ENCODE results near the gene NHERF2.
A peak's percentile ranks its signal among the peaks of the same experiment; 100 is the strongest.

NHERF2 gene

GRCh38 chr16:2016407-2016922, 10.2 kb upstream of the NHERF2 start:
- H2AK5ac ChIP-seq (ENCODE audit: low read length, severe bottlenecking): no peak overlapping the region
- H4K91ac ChIP-seq (ENCODE audit: low read length): no peak overlapping the region
- no peak overlapping the region for H2BK5ac ChIP-seq (ENCODE audit: low read depth, low read length, poor library complexity, severe bottlenecking)
- H4K8ac ChIP-seq (ENCODE audit: low read length): no peak overlapping the region
- no peak for DNase-seq
- H2AFZ ChIP-seq (ENCODE audit: low read depth, low read length): no peak overlapping the region
- H2BK12ac ChIP-seq (ENCODE audit: low read length in 2 of 2): no peak overlapping the region
- H3K4me3 ChIP-seq (ENCODE audit: insufficient read depth in 1 of 2, low read depth in 1 of 2, low read length in 2 of 2): no peak overlapping the region
- no peak overlapping the region for H3K14ac ChIP-seq (ENCODE audit: low read length in 2 of 2)
- no peak overlapping the region for H3K23ac ChIP-seq (ENCODE audit: low read length in 2 of 2)
- no peak overlapping the region for H3K9ac ChIP-seq (ENCODE audit: low read length)
- 50% methylated on average over 13 of the region's 13 CpGs for WGBS
- no peaks in the 10 kb centered on the region for H3K9me3 ChIP-seq (ENCODE audit: control insufficient read depth, low read length)
- no peak overlapping the region for H3K4ac ChIP-seq (ENCODE audit: low read depth in 1 of 2, low read length in 2 of 2)
- peaks cover 21 to 30% of the 10 kb centered on the region in 2 experiments for H3K27me3 ChIP-seq (ENCODE audit: control insufficient read depth in 1 of 2, insufficient read depth in 1 of 2, low read length in 2 of 2)
- no peaks in the 10 kb centered on the region for H3K36me3 ChIP-seq (ENCODE audit: control insufficient read depth in 1 of 2, insufficient read depth in 2 of 2, low read depth in 1 of 2, low read length in 2 of 2)
- H3K4me1 ChIP-seq (ENCODE audit: control insufficient read depth, insufficient read depth, low read depth, low read length): peaks cover 17% of the 10 kb centered on the region
- H3K79me1 ChIP-seq (replicated peaks; ENCODE audit: low read length, poor library complexity, severe bottlenecking): no peaks in the 10 kb centered on the region
- no peak overlapping the region for H3K4me2 ChIP-seq (ENCODE audit: low read length, poor library complexity, severe bottlenecking)
- H3K27ac ChIP-seq (ENCODE audit: low read length, poor library complexity, severe bottlenecking): no peak overlapping the region
- no peak overlapping the region for H2BK15ac ChIP-seq (ENCODE audit: low read depth, poor library complexity, severe bottlenecking)
- H2BK120ac ChIP-seq (ENCODE audit: low read depth, low read length): no peak overlapping the region
- H3K18ac ChIP-seq (ENCODE audit: low read depth in 1 of 2, low read length in 2 of 2): no peak overlapping the region

GRCh38 chr16:2019518-2019920, 7.2 kb upstream of the NHERF2 start, which contains the start of gene NPW:
TSS of gene NPW (plus strand) at chr16:2019785.
- Histone ChIP-seq H3K4me1 (ENCODE audit: control insufficient read depth, insufficient read depth, low read depth, low read length) (peaks cover 34% of the 10 kb centered on the region), H2AFZ (ENCODE audit: low read depth, low read length) (no peak within 1 kb of the TSS), H3K9ac (ENCODE audit: low read length) (no peak within 1 kb of the TSS), H3K4me2 (ENCODE audit: low read length, poor library complexity, severe bottlenecking) (peak within 1 kb of the TSS; percentile 50), H2BK5ac (ENCODE audit: low read depth, low read length, poor library complexity, severe bottlenecking) (no peak within 1 kb of the TSS), H3K14ac (ENCODE audit: low read length in 2 of 2) (peak within 1 kb of the TSS in 1 of 2 experiments; percentile 75), H2BK120ac (ENCODE audit: low read depth, low read length) (no peak within 1 kb of the TSS), H2BK12ac (ENCODE audit: low read length in 2 of 2) (peak within 1 kb of the TSS in 1 of 2 experiments; percentile 68), H3K4me3 (ENCODE audit: insufficient read depth in 1 of 2, low read depth in 1 of 2, low read length in 2 of 2) (peak within 1 kb of the TSS in 1 of 2 experiments; percentile 20), H3K4ac (ENCODE audit: low read depth in 1 of 2, low read length in 2 of 2) (peak within 1 kb of the TSS in 1 of 2 experiments; percentile 26), H3K36me3 (ENCODE audit: control insufficient read depth in 1 of 2, insufficient read depth in 2 of 2, low read depth in 1 of 2, low read length in 2 of 2) (no peaks in the 10 kb centered on the region), H2AK5ac (ENCODE audit: low read length, severe bottlenecking) (no peak within 1 kb of the TSS), H2BK15ac (ENCODE audit: low read depth, poor library complexity, severe bottlenecking) (peak within 1 kb of the TSS; percentile 40), H3K27me3 (ENCODE audit: control insufficient read depth in 1 of 2, insufficient read depth in 1 of 2, low read length in 2 of 2) (peaks cover 21 to 33% of the 10 kb centered on the region in 2 experiments), H4K91ac (ENCODE audit: low read length) (no peak within 1 kb of the TSS), H3K27ac (ENCODE audit: low read length, poor library complexity, severe bottlenecking) (no peak within 1 kb of the TSS), H3K9me3 (ENCODE audit: control insufficient read depth, low read length) (no peaks in the 10 kb centered on the region), H3K79me1 (replicated peaks; ENCODE audit: low read length, poor library complexity, severe bottlenecking) (no peaks in the 10 kb centered on the region), H4K8ac (ENCODE audit: low read length) (peak within 1 kb of the TSS; percentile 38), H3K23ac (ENCODE audit: low read length in 2 of 2) (peak within 1 kb of the TSS in 1 of 2 experiments; percentile 68), H3K18ac (ENCODE audit: low read depth in 1 of 2, low read length in 2 of 2) (peak within 1 kb of the TSS in 1 of 2 experiments; percentile 29)
- peak; percentile 13 for DNase-seq
- 7% methylated on average over 32 of the region's 33 CpGs for whole genome bisulfite sequencing

GRCh38 chr16:2019921-2020831, 6.5 kb upstream of the NHERF2 start:
- DNase-seq: peak; percentile 20
- Histone ChIP-seq H2BK5ac (ENCODE audit: low read depth, low read length, poor library complexity, severe bottlenecking) (no peak overlapping the region), H4K8ac (ENCODE audit: low read length) (peak overlapping the region; percentile 38), H4K91ac (ENCODE audit: low read length) (no peak overlapping the region), H3K27ac (ENCODE audit: low read length, poor library complexity, severe bottlenecking) (no peak overlapping the region), H3K18ac (ENCODE audit: low read depth in 1 of 2, low read length in 2 of 2) (peak overlapping the region in 1 of 2 experiments; percentile 29), H2BK12ac (ENCODE audit: low read length in 2 of 2) (peak overlapping the region in 1 of 2 experiments; percentile 68), H2AFZ (ENCODE audit: low read depth, low read length) (no peak overlapping the region), H3K4ac (ENCODE audit: low read depth in 1 of 2, low read length in 2 of 2) (peak overlapping the region in 1 of 2 experiments; percentile 26), H3K9ac (ENCODE audit: low read length) (no peak overlapping the region), H3K4me3 (ENCODE audit: insufficient read depth in 1 of 2, low read depth in 1 of 2, low read length in 2 of 2) (peak overlapping the region in 1 of 2 experiments; percentile 20), H3K4me2 (ENCODE audit: low read length, poor library complexity, severe bottlenecking) (peak overlapping the region; percentile 50), H3K9me3 (ENCODE audit: control insufficient read depth, low read length) (no peaks in the 10 kb centered on the region), H3K27me3 (ENCODE audit: control insufficient read depth in 1 of 2, insufficient read depth in 1 of 2, low read length in 2 of 2) (peaks cover 21 to 33% of the 10 kb centered on the region in 2 experiments), H2BK15ac (ENCODE audit: low read depth, poor library complexity, severe bottlenecking) (peak overlapping the region; percentile 40), H3K14ac (ENCODE audit: low read length in 2 of 2) (no peak overlapping the region), H2BK120ac (ENCODE audit: low read depth, low read length) (no peak overlapping the region), H3K4me1 (ENCODE audit: control insufficient read depth, insufficient read depth, low read depth, low read length) (peaks cover 34% of the 10 kb centered on the region), H3K36me3 (ENCODE audit: control insufficient read depth in 1 of 2, insufficient read depth in 2 of 2, low read depth in 1 of 2, low read length in 2 of 2) (no peaks in the 10 kb centered on the region), H3K79me1 (replicated peaks; ENCODE audit: low read length, poor library complexity, severe bottlenecking) (no peaks in the 10 kb centered on the region), H2AK5ac (ENCODE audit: low read length, severe bottlenecking) (no peak overlapping the region), H3K23ac (ENCODE audit: low read length in 2 of 2) (peak overlapping the region in 1 of 2 experiments; percentile 68)
- WGBS: 5% methylated on average over 86 of the region's 96 CpGs

- Histone ChIP-seq H3K9ac (ENCODE audit: low read length) (peak overlapping the region; percentile 52), H3K27me3 (ENCODE audit: control insufficient read depth in 1 of 2, insufficient read depth in 1 of 2, low read length in 2 of 2) (peaks cover 21 to 36% of the 10 kb centered on the region in 2 experiments)
Observed at GRCh38 chr16:2022723-2023091, 4.0 kb upstream of the NHERF2 start.

More at GRCh38 chr16:2022723-2023091, 4.0 kb upstream of the NHERF2 start:
- H3K4me3 ChIP-seq (ENCODE audit: insufficient read depth in 1 of 2, low read depth in 1 of 2, low read length in 2 of 2): peak overlapping the region; percentile 21 to 73
- H4K8ac ChIP-seq (ENCODE audit: low read length): peak overlapping the region; percentile 91
- H2BK5ac ChIP-seq (ENCODE audit: low read depth, low read length, poor library complexity, severe bottlenecking): no peak overlapping the region
- H3K18ac ChIP-seq (ENCODE audit: low read depth in 1 of 2, low read length in 2 of 2): peak overlapping the region; percentile 88 to 94
- DNase-seq: peak; percentile 85
- no peak overlapping the region for H2AK5ac ChIP-seq (ENCODE audit: low read length, severe bottlenecking)
- H3K79me1 ChIP-seq (replicated peaks; ENCODE audit: low read length, poor library complexity, severe bottlenecking): no peaks in the 10 kb centered on the region
- peak overlapping the region; percentile 49 for H2BK15ac ChIP-seq (ENCODE audit: low read depth, poor library complexity, severe bottlenecking)
- peak overlapping the region in 1 of 2 experiments; percentile 69 for H3K14ac ChIP-seq (ENCODE audit: low read length in 2 of 2)
- H3K4me2 ChIP-seq (ENCODE audit: low read length, poor library complexity, severe bottlenecking): peak overlapping the region; percentile 77
- H3K4me1 ChIP-seq (ENCODE audit: control insufficient read depth, insufficient read depth, low read depth, low read length): peaks cover 47% of the 10 kb centered on the region
- H4K91ac ChIP-seq (ENCODE audit: low read length): peak overlapping the region; percentile 62
- peak overlapping the region; percentile 45 for H2BK120ac ChIP-seq (ENCODE audit: low read depth, low read length)
- peak overlapping the region; percentile 26 to 79 for H2BK12ac ChIP-seq (ENCODE audit: low read length in 2 of 2)
- peak overlapping the region; percentile 63 to 80 for H3K4ac ChIP-seq (ENCODE audit: low read depth in 1 of 2, low read length in 2 of 2)
- H2AFZ ChIP-seq (ENCODE audit: low read depth, low read length): peak overlapping the region; percentile 76
- no peaks in the 10 kb centered on the region for H3K9me3 ChIP-seq (ENCODE audit: control insufficient read depth, low read length)
- 4% methylated on average over 10 of the region's 14 CpGs for WGBS
- no peak overlapping the region for H3K23ac ChIP-seq (ENCODE audit: low read length in 2 of 2)
- no peaks in the 10 kb centered on the region for H3K36me3 ChIP-seq (ENCODE audit: control insufficient read depth in 1 of 2, insufficient read depth in 2 of 2, low read depth in 1 of 2, low read length in 2 of 2)
- H3K27ac ChIP-seq (ENCODE audit: low read length, poor library complexity, severe bottlenecking): peak overlapping the region; percentile 68
